Chondrocyte (in vitro differentiated cells): Measurements from ENCODE around the gene CYP4F3. TPM values are rescaled to one million over a fixed set of nuclear protein-coding genes. Genes with fewer than 3 reads are reported as not detected.

ENCODE experiments used
- DNase-seq: peaks from one replicate; pipeline ENCODE4 v3.0.0; 2021; ENCODE audit warnings: mixed read lengths, low spot score
- H3K27ac Mint-ChIP-seq: one replicate; pipeline ENCODE4 v1.8.0; 2021; ENCODE audit warnings: mild to moderate bottlenecking, moderate library complexity, mixed read lengths; ENCODE audit not compliant: unreplicated experiment
- H3K27me3 Mint-ChIP-seq: 2 replicates; pipeline ENCODE4 v1.8.0; 2021; ENCODE audit warnings: low read depth, mixed read lengths
- H3K36me3 Mint-ChIP-seq: 2 replicates; pipeline ENCODE4 v1.8.0; 2021; ENCODE audit warnings: low read depth, mixed read lengths
- H3K4me1 Mint-ChIP-seq: 2 replicates; pipeline ENCODE4 v1.8.0; 2021; ENCODE audit warnings: low read depth, mild to moderate bottlenecking, mixed read lengths
- H3K4me3 Mint-ChIP-seq: one replicate; pipeline ENCODE4 v1.8.0; 2021; ENCODE audit warnings: mild to moderate bottlenecking, moderate library complexity, mixed read lengths; ENCODE audit not compliant: unreplicated experiment
- H3K9me3 Mint-ChIP-seq: 2 replicates; pipeline ENCODE4 v1.8.0; 2021; ENCODE audit warnings: low read depth, mixed read lengths
- CTCF ChIP-seq: fragments of 200-600 bp; sonication (generic); IDR thresholded peaks from 2 replicates; pipeline ENCODE4 v1.5.0; 2021; ENCODE audit warnings: antibody characterized with exemption, mild to moderate bottlenecking, moderate library complexity
- total RNA-seq: library from RNA; stranded (reverse); gene quantifications from 3 replicates; pipeline ENCODE4 v1.2.1, GENCODE V29; 2021

Gene CYP4F3
- total RNA-seq, 1 donor from 2014 or later = not detected

- H3K27me3 Mint-ChIP-seq = no peaks in the 10 kb centered on the region
- no peak overlapping the region for H3K4me3 Mint-ChIP-seq
- peaks cover 6% of the 10 kb centered on the region for H3K9me3 Mint-ChIP-seq
- no peaks in the 10 kb centered on the region for H3K4me1 Mint-ChIP-seq
- H3K27ac Mint-ChIP-seq = no peak overlapping the region
- no peak for TF ChIP-seq CTCF
- no peak for DNase-seq
- H3K36me3 Mint-ChIP-seq = no peaks in the 10 kb centered on the region
Measured at GRCh38 chr19:15616183-15616582, 24.5 kb upstream of the CYP4F3 start.

GRCh38 chr19:15616627-15617270 lies 23.9 kb upstream of the CYP4F3 start:
- TF ChIP-seq CTCF = no peak
- H3K27me3 Mint-ChIP-seq = no peaks in the 10 kb centered on the region
- H3K36me3 Mint-ChIP-seq = no peaks in the 10 kb centered on the region
- no peak overlapping the region for H3K27ac Mint-ChIP-seq
- no peaks in the 10 kb centered on the region for H3K4me1 Mint-ChIP-seq
- H3K4me3 Mint-ChIP-seq = no peak overlapping the region
- DNase-seq = no peak
- H3K9me3 Mint-ChIP-seq = peaks cover 6% of the 10 kb centered on the region

- TF ChIP-seq CTCF = no peak
- H3K4me3 Mint-ChIP-seq = no peak overlapping the region
- no peaks in the 10 kb centered on the region for H3K27me3 Mint-ChIP-seq
- no peak overlapping the region for H3K27ac Mint-ChIP-seq
- H3K4me1 Mint-ChIP-seq = no peaks in the 10 kb centered on the region
- H3K36me3 Mint-ChIP-seq = no peaks in the 10 kb centered on the region
- H3K9me3 Mint-ChIP-seq = peaks cover 11% of the 10 kb centered on the region
- DNase-seq = no peak
Measured at GRCh38 chr19:15618321-15618720, 22.4 kb upstream of the CYP4F3 start.

GRCh38 chr19:15621801-15622200 lies 18.9 kb upstream of the CYP4F3 start:
- H3K27me3 Mint-ChIP-seq = no peaks in the 10 kb centered on the region
- no peak overlapping the region for H3K27ac Mint-ChIP-seq
- no peak for DNase-seq
- H3K36me3 Mint-ChIP-seq = no peaks in the 10 kb centered on the region
- peaks cover 11% of the 10 kb centered on the region for H3K9me3 Mint-ChIP-seq
- H3K4me1 Mint-ChIP-seq = no peaks in the 10 kb centered on the region
- H3K4me3 Mint-ChIP-seq = no peak overlapping the region
- TF ChIP-seq CTCF = no peak

GRCh38 chr19:15622991-15623390 lies 17.7 kb upstream of the CYP4F3 start:
- Mint-ChIP-seq H3K27me3 (no peaks in the 10 kb centered on the region), H3K9me3 (peaks cover 11% of the 10 kb centered on the region), H3K36me3 (no peaks in the 10 kb centered on the region)

More at GRCh38 chr19:15622991-15623390, 17.7 kb upstream of the CYP4F3 start:
- no peak for TF ChIP-seq CTCF
- H3K4me3 Mint-ChIP-seq = no peak overlapping the region
- H3K27ac Mint-ChIP-seq = no peak overlapping the region
- H3K4me1 Mint-ChIP-seq = no peaks in the 10 kb centered on the region
- no peak for DNase-seq
